GM18505 (cell line): Measurements from ENCODE around the gene CD47.

Experiments used
- ATAC-seq: cut with Tn5 transposase; IDR thresholded peaks from one replicate; pipeline ENCODE4 v1.9.1; 2021; ENCODE audit not compliant: unreplicated experiment
- POLR2A ChIP-seq: IDR thresholded peaks from 4 replicates; pipeline ENCODE4 v1.6.1; 2011; ENCODE audit warnings: borderline replicate concordance; ENCODE audit not compliant: insufficient read depth, insufficient read length; ENCODE audit errors: extremely low read depth

CD47 gene

GRCh38 chr3:108103886-108104797 is 13.3 kb upstream of the CD47 start:
- TF ChIP-seq POLR2A = no peak
- ATAC-seq = no peak

DNA sequence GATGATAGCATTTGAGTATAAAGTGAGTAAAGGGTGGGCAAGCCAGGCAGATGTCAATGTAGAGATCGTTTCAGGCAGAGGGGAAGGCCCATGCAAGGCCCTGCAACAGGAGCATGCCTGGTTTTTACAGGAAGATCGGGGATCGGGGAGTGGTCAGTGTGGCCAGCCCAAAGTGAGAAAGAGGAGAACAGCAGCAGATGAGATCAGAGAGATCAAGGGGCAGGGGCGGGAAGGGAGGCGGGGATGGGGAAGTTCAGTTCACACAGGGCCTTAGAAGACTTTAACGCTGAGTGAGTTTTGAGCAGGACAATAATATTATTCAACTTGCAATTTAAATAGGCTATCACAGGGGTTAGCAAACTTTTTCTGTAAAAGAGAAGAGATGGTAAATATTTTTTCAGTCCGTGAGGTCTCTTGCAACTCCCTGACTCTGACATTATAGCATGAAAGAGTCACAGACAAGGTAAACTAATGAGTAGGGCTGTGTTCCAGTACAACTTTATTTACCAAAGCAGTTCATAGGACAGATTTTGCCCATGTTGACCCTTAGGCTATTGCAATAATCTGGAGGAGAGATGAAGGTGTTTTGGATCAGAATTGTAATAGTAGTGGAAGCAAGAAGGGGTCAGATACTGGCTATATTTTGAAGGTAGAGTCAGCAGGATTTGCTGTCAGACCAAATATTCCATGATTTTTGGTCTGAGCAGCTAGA is 12.4 kb upstream of the CD47 start:
- ATAC-seq = no peak
- TF ChIP-seq POLR2A = no peak

GRCh38 chr3:108102420-108103039 is 11.7 kb upstream of the CD47 start:
- TF ChIP-seq POLR2A = no peak

DNA sequence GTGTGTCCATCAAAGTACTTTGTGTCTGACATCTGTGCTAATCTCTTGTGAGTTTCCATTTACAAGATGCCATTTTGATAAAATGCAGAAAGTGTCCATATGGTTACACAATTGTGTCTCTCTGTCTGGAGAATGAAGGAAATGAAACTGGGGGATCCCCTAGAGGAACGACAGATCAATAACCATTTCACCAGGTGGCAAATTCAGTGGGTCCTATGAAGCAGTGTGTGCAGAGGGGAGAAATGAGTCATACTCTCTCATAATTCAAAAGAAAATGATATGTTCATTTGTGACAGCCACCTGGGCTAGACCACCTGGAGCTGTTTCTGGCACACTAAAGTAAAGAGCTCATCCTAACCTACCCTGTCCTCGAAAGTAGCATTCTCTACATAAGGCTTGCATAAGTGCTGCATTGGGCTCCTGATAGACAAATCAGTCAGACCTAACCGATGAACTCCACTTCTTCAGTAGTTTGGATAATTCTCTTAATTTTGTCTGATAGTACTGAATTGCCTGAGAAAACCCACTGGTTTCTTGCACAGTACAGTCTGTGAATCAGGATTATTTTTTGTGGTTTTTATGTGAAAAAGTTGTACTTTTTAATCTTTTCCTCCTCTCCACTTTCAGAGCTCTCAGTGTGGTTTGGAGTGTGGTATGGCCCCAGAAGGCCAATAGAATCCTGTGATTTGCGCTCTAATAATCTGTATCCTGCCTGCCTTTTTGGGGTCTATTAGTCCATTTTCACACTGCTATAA is 10.3 kb upstream of the CD47 start:
- peak; percentile 88 for ATAC-seq
- TF ChIP-seq POLR2A = no peak

More at GRCh38 chr3:108102420-108103039, 11.7 kb upstream of the CD47 start:
- no peak for ATAC-seq

DNA sequence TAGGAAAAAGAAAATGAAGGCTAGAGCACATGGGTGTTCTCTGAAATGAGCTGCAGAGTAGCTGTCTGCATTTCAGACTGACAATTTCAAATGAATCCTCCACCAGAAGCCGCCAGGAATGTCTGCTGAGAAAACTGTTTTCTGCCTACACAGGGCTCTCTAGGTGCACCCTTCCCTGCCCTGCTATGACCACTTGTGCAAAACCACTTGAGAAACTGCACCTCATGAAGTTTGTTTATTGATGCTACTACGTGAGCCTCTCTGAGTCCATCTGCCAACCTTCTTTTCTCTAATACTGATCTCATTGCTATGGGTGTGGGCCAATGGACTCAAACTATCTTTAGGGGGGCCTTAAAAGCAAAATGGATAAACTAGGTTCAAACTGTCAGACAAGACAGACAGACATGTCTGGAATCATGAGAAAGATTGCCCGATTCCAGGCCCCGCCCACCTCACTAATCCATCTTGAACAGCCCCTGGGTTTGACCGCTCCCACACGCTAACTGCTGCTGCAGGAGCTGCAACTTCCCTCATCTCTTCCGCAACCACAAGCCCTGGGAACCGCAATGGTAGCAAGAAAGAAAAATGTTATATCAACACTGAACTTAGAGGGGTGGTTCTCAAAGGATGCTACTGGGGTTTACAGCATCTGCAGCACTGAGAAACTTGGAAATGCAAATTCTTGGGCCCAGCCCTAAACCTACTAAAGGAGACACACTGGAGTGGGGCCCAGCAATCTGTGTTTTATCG is 9.0 kb upstream of the CD47 start:
- TF ChIP-seq POLR2A = no peak
- peak; percentile 3 for ATAC-seq

DNA sequence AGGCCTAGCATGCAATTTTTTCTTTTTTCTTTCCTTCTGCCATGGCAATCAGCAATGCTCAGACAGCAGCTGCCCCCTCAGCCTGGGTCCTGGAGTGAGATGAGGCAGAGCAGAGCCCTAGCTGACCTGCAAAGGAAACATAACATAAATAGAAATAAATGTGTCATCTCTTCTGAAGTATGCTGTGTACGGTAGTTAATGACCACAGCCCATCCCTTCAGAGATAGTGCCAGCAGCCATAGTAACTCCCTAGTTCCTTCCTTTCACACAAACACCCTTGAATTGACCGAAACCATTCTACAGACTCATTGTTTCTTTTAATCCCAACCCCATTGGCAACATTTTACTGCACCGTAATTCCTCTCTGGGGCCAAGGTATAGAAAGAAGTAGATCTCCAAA is 8.4 kb upstream of the CD47 start:
- no peak for ATAC-seq

GRCh38 chr3:108098003-108098370 is 7.2 kb upstream of the CD47 start:
- TF ChIP-seq POLR2A = no peak
- ATAC-seq = no peak

More for the DNA sequence above, 8.4 kb upstream of the CD47 start:
- no peak for TF ChIP-seq POLR2A

DNA sequence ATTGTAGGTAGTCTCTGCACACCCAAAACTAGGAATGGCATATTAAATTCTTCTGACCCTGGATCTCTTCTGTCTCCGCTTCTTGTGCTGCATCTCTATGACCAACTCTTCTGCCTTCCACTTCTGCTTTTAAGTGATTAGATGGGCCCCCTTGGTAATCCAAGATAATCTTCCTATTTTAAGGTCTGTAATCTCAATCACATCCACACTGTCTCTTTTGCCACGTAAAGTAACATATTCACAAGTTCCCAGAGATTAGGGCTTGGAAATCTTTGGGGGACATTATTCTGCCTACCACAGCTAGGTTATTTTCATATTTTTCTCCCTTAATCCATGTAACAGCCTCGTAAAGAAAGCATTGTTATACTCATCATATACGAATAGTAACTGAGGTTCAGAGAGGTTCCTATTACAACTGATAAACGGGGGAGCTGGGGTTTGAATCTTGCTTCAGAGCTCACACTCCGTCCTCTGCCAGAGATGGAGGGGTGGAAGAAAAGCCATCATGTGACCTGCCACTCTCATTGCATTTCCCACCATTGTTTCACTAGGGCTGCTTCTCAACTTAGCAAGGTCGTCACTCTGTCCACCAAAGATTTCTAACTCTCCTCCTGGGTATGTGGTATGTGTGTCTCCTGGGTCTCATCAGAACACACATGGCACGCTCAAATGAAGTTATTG is 6.6 kb upstream of the CD47 start:
- ATAC-seq = no peak
- no peak for TF ChIP-seq POLR2A

DNA sequence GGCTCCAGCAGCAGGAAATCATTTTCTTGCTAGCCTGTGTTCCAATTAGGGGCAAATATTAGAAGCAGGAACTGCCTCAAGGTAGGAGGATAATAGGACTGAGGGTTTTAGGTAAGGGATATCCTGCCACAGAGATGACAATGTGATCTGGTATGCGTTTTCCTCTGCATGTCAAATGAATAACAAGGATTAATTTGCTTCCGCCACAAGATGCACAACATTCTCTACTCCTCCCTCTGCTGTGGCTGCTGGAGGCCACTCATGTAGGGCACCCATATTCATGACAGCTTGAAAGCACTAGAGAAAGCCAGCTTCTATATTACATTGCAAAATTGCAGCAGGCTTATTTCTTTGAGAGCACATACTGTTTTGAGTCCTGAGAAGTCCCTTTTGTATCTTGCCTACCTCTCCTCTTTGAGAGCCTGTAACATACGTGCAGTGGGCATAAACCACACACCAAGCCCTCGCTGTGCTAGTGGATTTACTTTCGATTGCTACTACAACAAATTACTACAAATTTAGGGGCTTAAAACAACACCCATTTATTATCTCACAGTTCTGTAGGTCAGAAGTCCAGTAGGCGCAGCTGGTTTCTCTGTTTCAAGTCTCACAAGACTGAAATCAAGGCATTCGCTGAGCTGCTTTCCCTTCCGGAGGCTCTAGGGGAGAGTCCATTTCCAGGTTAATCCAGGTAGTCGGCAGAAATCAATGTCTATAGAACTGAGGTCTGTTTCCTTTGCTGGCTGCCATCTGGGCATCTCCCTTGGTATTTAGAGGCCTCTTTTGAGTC is 5.9 kb upstream of the CD47 start:
- no peak for TF ChIP-seq POLR2A
- ATAC-seq = no peak

DNA sequence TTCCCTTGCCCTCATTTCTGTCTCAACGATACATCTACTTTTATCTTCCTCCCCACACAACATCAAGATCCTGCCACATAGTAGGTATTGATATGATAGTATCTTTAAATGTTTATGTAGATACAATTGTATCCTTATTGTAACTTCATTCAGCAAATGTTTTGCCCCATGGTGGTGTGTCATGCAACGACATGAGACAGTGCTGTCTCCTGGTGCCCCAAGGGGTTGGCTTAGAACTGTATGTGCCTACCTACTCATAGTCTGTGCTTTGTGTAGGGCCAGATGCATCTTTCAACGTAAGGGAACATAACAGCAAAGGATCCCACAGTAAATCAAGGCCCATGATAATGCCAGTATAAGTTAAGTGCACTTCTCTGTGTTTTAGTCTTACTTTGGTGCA is 2.8 kb upstream of the CD47 start:
- no peak for ATAC-seq
- no peak for TF ChIP-seq POLR2A

- no peak for TF ChIP-seq POLR2A
- ATAC-seq = no peak
Measured at GRCh38 chr3:108093021-108093420, 2.2 kb upstream of the CD47 start.

DNA sequence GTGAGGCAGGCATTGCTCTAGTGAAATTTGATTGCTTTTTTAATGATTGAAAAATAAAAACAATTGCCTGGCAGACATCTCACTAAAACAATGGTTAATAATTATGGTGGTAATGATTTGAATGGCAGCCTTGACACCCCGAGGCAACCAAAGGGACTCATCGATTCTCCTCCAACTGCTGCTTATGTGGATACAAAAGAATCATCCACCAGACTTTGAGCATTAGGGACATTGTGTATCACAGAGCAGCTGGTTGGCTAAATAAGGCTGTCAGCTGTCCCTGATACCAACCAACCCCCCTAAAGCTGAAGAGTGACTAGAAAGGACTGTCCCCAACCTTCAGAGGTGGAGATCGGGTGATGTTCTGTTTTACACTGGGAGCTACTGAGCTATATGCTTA is 1.7 kb upstream of the CD47 start:
- TF ChIP-seq POLR2A = no peak
- no peak for ATAC-seq
